Effector CD4-positive, alpha-beta T cell (primary cell): ENCODE measurements around the gene FOXN3.
"Not testable (repeated sequence)": the region's sequence is repeated elsewhere in the genome, so short reads cannot be mapped to it uniquely, and the experiment has no call there.

Experiments
- DNase-seq: peaks from one replicate; pipeline ENCODE4 v3.0.0-alpha.2; 2020

Gene FOXN3

GRCh38 chr14:89215531-89215930 lies 201.5 kb downstream of the FOXN3 start:
- no peak for DNase-seq

- no peak for DNase-seq
Measured at GRCh38 chr14:89215114-89215513, 201.9 kb downstream of the FOXN3 start.

GRCh38 chr14:89214221-89214965 lies 202.6 kb downstream of the FOXN3 start:
- DNase-seq, result no peak

GRCh38 chr14:89212386-89213235 lies 204.4 kb downstream of the FOXN3 start:
- DNase-seq, result no peak

GRCh38 chr14:89209558-89209957 lies 207.5 kb downstream of the FOXN3 start:
- DNase-seq, result no peak

GRCh38 chr14:89207925-89208328 lies 209.1 kb downstream of the FOXN3 start:
- DNase-seq, result no peak

GRCh38 chr14:89206389-89207031 lies 210.5 kb downstream of the FOXN3 start:
- no peak for DNase-seq

GRCh38 chr14:89205137-89205740 lies 211.8 kb downstream of the FOXN3 start:
- DNase-seq, result no peak

GRCh38 chr14:89202413-89203190 lies 214.4 kb downstream of the FOXN3 start:
- DNase-seq, result no peak

GRCh38 chr14:89201645-89202044 lies 215.4 kb downstream of the FOXN3 start:
- DNase-seq, result no peak

GRCh38 chr14:89199357-89199756 lies 217.7 kb downstream of the FOXN3 start:
- not testable (repeated sequence) for DNase-seq

GRCh38 chr14:89198544-89199329 lies 218.3 kb downstream of the FOXN3 start:
- DNase-seq, result no peak

GRCh38 chr14:89197623-89198022 lies 219.4 kb downstream of the FOXN3 start:
- DNase-seq, result no peak

- DNase-seq, result no peak
Measured at GRCh38 chr14:89196545-89196944, 220.5 kb downstream of the FOXN3 start.

GRCh38 chr14:89194376-89194775 lies 222.7 kb downstream of the FOXN3 start:
- DNase-seq, result no peak

- no peak for DNase-seq
Measured at GRCh38 chr14:89190765-89191513, 226.1 kb downstream of the FOXN3 start.

- no peak for DNase-seq
Measured at GRCh38 chr14:89188492-89188891, 228.5 kb downstream of the FOXN3 start.

- no peak for DNase-seq
Measured at GRCh38 chr14:89187501-89187900, 229.5 kb downstream of the FOXN3 start.

GRCh38 chr14:89186856-89187376 lies 230.1 kb downstream of the FOXN3 start:
- DNase-seq, result no peak
